HFF-Myc (cell line): ENCODE data around the gene C17orf58.
"Not testable (repeated sequence)": the region's sequence is repeated elsewhere in the genome, so short reads cannot be mapped to it uniquely, and the experiment has no call there.

ENCODE experiments used
- DNase-seq: peaks from one replicate; pipeline ENCODE4 v3.0.0-alpha.2; 2011; ENCODE audit warnings: low read depth; ENCODE audit errors: extremely low read depth
- H3K4me3 ChIP-seq: replicated peaks from 2 replicates; pipeline ENCODE4 v1.5.1; 2011; ENCODE audit warnings: low read depth, mild to moderate bottlenecking, control low read depth, low read length
- CTCF ChIP-seq: IDR thresholded peaks from 2 replicates; pipeline ENCODE4 v1.5.1; 2012; ENCODE audit warnings: mild to moderate bottlenecking, low read depth, low read length, control low read depth; ENCODE audit errors: missing control alignments

Gene C17orf58

GRCh38 chr17:67996301-67997171, at the start of gene C17orf58:
C17orf58 (minus strand) TSS chr17:67996469; CDS start chr17:67996198, 271 bp downstream.
- DNase-seq: not testable (repeated sequence)
- H3K4me3 ChIP-seq: peak within 1 kb of the TSS; percentile 52

GRCh38 chr17:68036304-68037147, 40.3 kb upstream of the C17orf58 start:
- peak overlapping the region; percentile 99 for H3K4me3 ChIP-seq
- TF ChIP-seq CTCF: no peak
- DNase-seq: no peak

GRCh38 chr17:68035523-68036303, 39.4 kb upstream of the C17orf58 start, which contains the start of gene KPNA2:
KPNA2 (plus strand) TSS chr17:68035735; CDS start chr17:68037133, 1,398 bp downstream.
- peak; percentile 97 for DNase-seq
- H3K4me3 ChIP-seq: peak within 1 kb of the TSS; percentile 99
- no peak for TF ChIP-seq CTCF

GRCh38 chr17:68035131-68035522, 38.9 kb upstream of the C17orf58 start:
- peak overlapping the region; percentile 19; the same call in 1 of the 2 replicates for H3K4me3 ChIP-seq
- no peak for TF ChIP-seq CTCF
- DNase-seq: no peak

GRCh38 chr17:68034452-68034776, 38.1 kb upstream of the C17orf58 start:
- DNase-seq: no peak
- no peak for TF ChIP-seq CTCF
- H3K4me3 ChIP-seq: no peak overlapping the region

- no peak overlapping the region for H3K4me3 ChIP-seq
- no peak for TF ChIP-seq CTCF
- peak; percentile 65 for DNase-seq
These were observed 37.6 kb upstream of the C17orf58 start for GRCh38 chr17:68033636-68034451.
